GM12872 (cell line): Measurements from ENCODE around the gene STK40.

Experiments
- CTCF ChIP-seq: IDR thresholded peaks from 3 replicates; pipeline ENCODE4 v1.5.1; 2011; ENCODE audit warnings: low read depth, mild to moderate bottlenecking, low read length, moderate library complexity; ENCODE audit not compliant: insufficient read depth

STK40 gene

GRCh38 chr1:36367798-36368197 lies 17.9 kb downstream of the STK40 start:
- no peak for TF ChIP-seq CTCF

GRCh38 chr1:36367066-36367465 lies 18.7 kb downstream of the STK40 start:
- no peak for TF ChIP-seq CTCF

- no peak for TF ChIP-seq CTCF
These were observed 19.5 kb downstream of the STK40 start for GRCh38 chr1:36366091-36366661.

GRCh38 chr1:36365381-36365780 lies 20.3 kb downstream of the STK40 start:
- TF ChIP-seq CTCF, result no peak

GRCh38 chr1:36359911-36360550 lies 25.7 kb downstream of the STK40 start:
- no peak for TF ChIP-seq CTCF

GRCh38 chr1:36359383-36359782 lies 26.3 kb downstream of the STK40 start:
- no peak for TF ChIP-seq CTCF

- no peak for TF ChIP-seq CTCF
These were observed 27.1 kb downstream of the STK40 start for GRCh38 chr1:36358514-36359084.
